VCaP (cell line): ENCODE results near the gene PIEZO1.
A peak's percentile ranks its signal among the peaks of the same experiment; 100 is the strongest.

Experiments used
- H3K27ac ChIP-seq: fragments of 450-650 bp; 2 replicates; pipeline ENCODE4 v1.5.1; 2017
- CTCF ChIP-seq: fragments of 450-650 bp; conservative IDR thresholded peaks from 2 replicates; pipeline ENCODE4 v1.5.1; 2017; ENCODE audit warnings: mild to moderate bottlenecking, moderate library complexity

Gene PIEZO1

GRCh38 chr16:88739139-88739976 lies 45.7 kb downstream of the PIEZO1 start:
- H3K27ac ChIP-seq, result peak overlapping the region; percentile 21; the same call in 1 of the 2 replicates
- TF ChIP-seq CTCF, result no peak

- TF ChIP-seq CTCF, result no peak
- 0 out of 2 replicates have a peak overlapping the region, but pooled peaks have one; percentile 21 for H3K27ac ChIP-seq
Observed at GRCh38 chr16:88738151-88739084, 46.6 kb downstream of the PIEZO1 start.

GRCh38 chr16:88737298-88738150 lies 47.5 kb downstream of the PIEZO1 start:
- 0 out of 2 replicates have a peak overlapping the region, but pooled peaks have one; percentile 13 for H3K27ac ChIP-seq
- TF ChIP-seq CTCF, result peak; percentile 79

GRCh38 chr16:88736496-88736895 lies 48.5 kb downstream of the PIEZO1 start:
- no peak for TF ChIP-seq CTCF
- H3K27ac ChIP-seq, result no peak overlapping the region

- TF ChIP-seq CTCF, result no peak
- no peak overlapping the region for H3K27ac ChIP-seq
Observed at GRCh38 chr16:88736088-88736487, 48.9 kb downstream of the PIEZO1 start.

- H3K27ac ChIP-seq, result no peak overlapping the region
- TF ChIP-seq CTCF, result no peak
Observed at GRCh38 chr16:88735616-88736015, 49.4 kb downstream of the PIEZO1 start.
